Panc1 (cell line): ENCODE data around the gene TRIM43. TPM values are rescaled to one million over a fixed set of nuclear protein-coding genes. Genes with fewer than 3 reads are reported as not detected.

Experiments
- ATAC-seq: fragments of 200-7000 bp; cut with Tn5 transposase; 2 replicates; pipeline ENCODE4 v1.9.1; 2020; ENCODE audit warnings: mild to moderate bottlenecking, moderate library complexity
- BruUV-seq: library from RNA; stranded (reverse); fragments of 400-500 nt; replicated peaks from 2 replicates; lab custom pipeline; 2021; lab: Mats Ljungman, UMichigan
- CTCF ChIA-PET: fragments of 300-600 bp; sonication (Branson Sonifier 250); formaldehyde crosslinking; loops from one replicate; lab custom pipeline; 2022; ENCODE audit warnings: antibody characterized with exemption; lab: Charles Lee
- POLR2A ChIA-PET: fragments of 300-600 bp; sonication (Branson Sonifier 250); formaldehyde crosslinking; loops from one replicate; lab custom pipeline; 2022; ENCODE audit warnings: antibody characterized with exemption; lab: Charles Lee
- DNase-seq: peaks from one replicate; pipeline ENCODE4 v3.0.0-alpha.2; 2010; ENCODE audit warnings: low read depth, low spot score
- H3K27ac ChIP-seq: 2 replicates; pipeline ENCODE4 v1.5.1; 2011; ENCODE audit warnings: mild to moderate bottlenecking, low read length, inconsistent platforms
- H3K27me3 ChIP-seq: fragments of 200-500 bp; sonication (Bioruptor generic); 2 replicates; pipeline ENCODE4 v1.6.0; 2014; ENCODE audit warnings: low read length, inconsistent platforms; ENCODE audit not compliant: control insufficient read depth, insufficient read depth
- H3K36me3 ChIP-seq: fragments of 200-500 bp; sonication (Bioruptor generic); 2 replicates; pipeline ENCODE4 v1.5.1; 2014; ENCODE audit warnings: inconsistent platforms, mild to moderate bottlenecking, low read length, moderate library complexity; ENCODE audit not compliant: control insufficient read depth, insufficient read depth
- H3K4me1 ChIP-seq: 2 replicates; pipeline ENCODE4 v1.5.1; 2011; ENCODE audit warnings: inconsistent platforms, mild to moderate bottlenecking, low read length, moderate library complexity; ENCODE audit not compliant: control insufficient read depth, insufficient read depth
- H3K4me3 ChIP-seq, 2 experiments: 2 replicates each; pipeline ENCODE4 v1.5.1; 2011 to 2012; ENCODE audit warnings: low read depth in 2 of 2, low read length in 2 of 2, mild to moderate bottlenecking in 2 of 2, inconsistent platforms in 1 of 2, moderate library complexity in 1 of 2
- H3K9me3 ChIP-seq: fragments of 200-500 bp; sonication (Bioruptor generic); 2 replicates; pipeline ENCODE4 v1.5.1; 2014; ENCODE audit warnings: low read depth, mild to moderate bottlenecking, inconsistent platforms, low read length, moderate library complexity; ENCODE audit not compliant: control insufficient read depth, insufficient read depth
- CTCF ChIP-seq: fragments of 450-650 bp; IDR thresholded peaks from 2 replicates; pipeline ENCODE4 v1.5.1; 2017; ENCODE audit warnings: mild to moderate bottlenecking
- POLR2AphosphoS5 ChIP-seq: IDR thresholded peaks from 2 replicates; pipeline ENCODE4 v1.6.1; 2012; ENCODE audit warnings: mild to moderate bottlenecking, low read depth, low read length, moderate library complexity
- REST ChIP-seq, 2 experiments: IDR thresholded peaks; 2 replicates each; pipeline ENCODE4 v1.6.1; 2011 to 2012; ENCODE audit warnings: low read depth in 2 of 2, control low read depth in 1 of 2, low read length in 1 of 2, mild to moderate bottlenecking in 1 of 2, moderate library complexity in 1 of 2; ENCODE audit not compliant: insufficient read depth in 1 of 2
- SIN3A ChIP-seq: IDR thresholded peaks from 2 replicates; pipeline ENCODE4 v1.6.1; 2012; ENCODE audit warnings: low read depth, mild to moderate bottlenecking, low read length, moderate library complexity, borderline replicate concordance; ENCODE audit not compliant: insufficient read depth
- TCF7L2 ChIP-seq: IDR thresholded peaks from 2 replicates; pipeline ENCODE4 v1.6.1; 2011; ENCODE audit warnings: mild to moderate bottlenecking, low read depth, low read length, inconsistent platforms
- in situ Hi-C: cut with HindIII; loops from 2 replicates; pipeline ENCODE4 v1.10.0; 2016; ENCODE audit warnings: low sequenced_read_pairs, low pct_unique_long_range_greater_than_20kb
- intact Hi-C: fragments of 100-400 bp; cut with micrococcal nuclease; formaldehyde crosslinking; loops from one replicate; pipeline ENCODE4 v1.10.0; 2022; ENCODE audit not compliant: unreplicated experiment
- total RNA-seq: library from RNA; stranded (reverse); gene quantifications from one replicate; pipeline ENCODE4 v1.2.1, GENCODE V29; 2021; ENCODE audit not compliant: unreplicated experiment

TRIM43 gene
- total RNA-seq, 1 experiment from 2014 or later, result not detected

- ChIA-PET CTCF (no interaction called here), POLR2A (no interaction called here)
- H3K4me1 ChIP-seq, result no peaks in the 10 kb centered on the region
- TF ChIP-seq CTCF (no peak), SIN3A (no peak), REST (IDR thresholded peaks at IDR 0.05; ENCODE audit: insufficient read depth in 1 of 2, low read depth in 2 of 2, low read length in 1 of 2) (no peak), TCF7L2 (no peak), POLR2AphosphoS5 (no peak)
- DNase-seq (no peak), ATAC-seq (no peak)
- no peaks in the 10 kb centered on the region for H3K36me3 ChIP-seq
- H3K9me3 ChIP-seq, result no peaks in the 10 kb centered on the region
- no peak overlapping the region for H3K27ac ChIP-seq
- H3K27me3 ChIP-seq, result peaks cover 11% of the 10 kb centered on the region; the same call in 1 of the 2 replicates
- BruUV-seq, result no TSS peak
- intact Hi-C loops (no loop called here), in situ Hi-C loops (no loop called here)
- no peak overlapping the region for H3K4me3 ChIP-seq
Observed at GRCh38 chr2:95574506-95574905, 17.3 kb upstream of the TRIM43 start.

GRCh38 chr2:95575857-95576256 is 15.9 kb upstream of the TRIM43 start:
- no peak overlapping the region for H3K27ac ChIP-seq
- in situ Hi-C loops, result no loop called here
- no peaks in the 10 kb centered on the region for H3K9me3 ChIP-seq
- intact Hi-C loops, result no loop called here
- no peaks in the 10 kb centered on the region for H3K36me3 ChIP-seq
- ATAC-seq, result no peak
- no peak for TF ChIP-seq CTCF
- TF ChIP-seq REST (IDR thresholded peaks at IDR 0.05; ENCODE audit: insufficient read depth in 1 of 2, low read depth in 2 of 2, low read length in 1 of 2), result no peak
- no peak for TF ChIP-seq POLR2AphosphoS5
- no peak for TF ChIP-seq TCF7L2
- no peak for TF ChIP-seq SIN3A
- peaks cover 10% of the 10 kb centered on the region; the same call in 1 of the 2 replicates for H3K27me3 ChIP-seq
- no peaks in the 10 kb centered on the region for H3K4me1 ChIP-seq
- no peak overlapping the region for H3K4me3 ChIP-seq
- POLR2A ChIA-PET, result no interaction called here
- BruUV-seq, result no TSS peak
- DNase-seq, result no peak
- CTCF ChIA-PET, result no interaction called here
